Measurements from ENCODE around the gene DBH.

The DBH gene

GRCh38 chr9:133641396-133641655 lies 5.2 kb downstream of the DBH start:
- H3K9me3 ChIP-seq (ENCODE audit: control insufficient read depth in 2 of 2, low read length in 2 of 2): no peaks in the 10 kb centered on the region
- H3K9ac ChIP-seq (ENCODE audit: low read depth in 1 of 2, low read length in 2 of 2): no peak overlapping the region
- H3K27ac ChIP-seq (ENCODE audit: low read depth in 2 of 2, low read length in 2 of 2): no peak overlapping the region
- no peaks in the 10 kb centered on the region for H3K4me1 ChIP-seq (ENCODE audit: control insufficient read depth in 2 of 2, insufficient read depth in 2 of 2, low read length in 2 of 2)
- no peaks in the 10 kb centered on the region for H3K36me3 ChIP-seq (ENCODE audit: control insufficient read depth in 2 of 2, insufficient read depth in 2 of 2, low read length in 2 of 2)
- no peak overlapping the region for H3K4me3 ChIP-seq (ENCODE audit: low read length in 2 of 2)
- no peaks in the 10 kb centered on the region for H3K27me3 ChIP-seq (ENCODE audit: control insufficient read depth in 2 of 2, insufficient read depth in 2 of 2, low read length in 2 of 2)

GRCh38 chr9:133641861-133642595 lies 5.9 kb downstream of the DBH start:
- H3K36me3 ChIP-seq (ENCODE audit: control insufficient read depth in 2 of 2, insufficient read depth in 2 of 2, low read length in 2 of 2): no peaks in the 10 kb centered on the region
- no peaks in the 10 kb centered on the region for H3K9me3 ChIP-seq (ENCODE audit: control insufficient read depth in 2 of 2, low read length in 2 of 2)
- H3K4me1 ChIP-seq (ENCODE audit: control insufficient read depth in 2 of 2, insufficient read depth in 2 of 2, low read length in 2 of 2): no peaks in the 10 kb centered on the region
- H3K27me3 ChIP-seq (ENCODE audit: control insufficient read depth in 2 of 2, insufficient read depth in 2 of 2, low read length in 2 of 2): no peaks in the 10 kb centered on the region
- no peak overlapping the region for H3K9ac ChIP-seq (ENCODE audit: low read depth in 1 of 2, low read length in 2 of 2)
- H3K4me3 ChIP-seq (ENCODE audit: low read length in 2 of 2): no peak overlapping the region
- no peak overlapping the region for H3K27ac ChIP-seq (ENCODE audit: low read depth in 2 of 2, low read length in 2 of 2)

- Histone ChIP-seq H3K27me3 (ENCODE audit: control insufficient read depth in 2 of 2, insufficient read depth in 2 of 2, low read length in 2 of 2) (peaks cover 0 to 2% of the 10 kb centered on the region in 2 donors), H3K9ac (ENCODE audit: low read depth in 1 of 2, low read length in 2 of 2) (no peak overlapping the region), H3K4me3 (ENCODE audit: low read length in 2 of 2) (no peak overlapping the region), H3K4me1 (ENCODE audit: control insufficient read depth in 2 of 2, insufficient read depth in 2 of 2, low read length in 2 of 2) (no peaks in the 10 kb centered on the region), H3K36me3 (ENCODE audit: control insufficient read depth in 2 of 2, insufficient read depth in 2 of 2, low read length in 2 of 2) (no peaks in the 10 kb centered on the region), H3K9me3 (ENCODE audit: control insufficient read depth in 2 of 2, low read length in 2 of 2) (no peaks in the 10 kb centered on the region), H3K27ac (ENCODE audit: low read depth in 2 of 2, low read length in 2 of 2) (no peak overlapping the region)
Observed at GRCh38 chr9:133642708-133643361, 6.7 kb downstream of the DBH start.

- Histone ChIP-seq H3K9ac (ENCODE audit: low read depth in 1 of 2, low read length in 2 of 2) (no peak overlapping the region), H3K4me1 (ENCODE audit: control insufficient read depth in 2 of 2, insufficient read depth in 2 of 2, low read length in 2 of 2) (no peaks in the 10 kb centered on the region), H3K27ac (ENCODE audit: low read depth in 2 of 2, low read length in 2 of 2) (no peak overlapping the region), H3K9me3 (ENCODE audit: control insufficient read depth in 2 of 2, low read length in 2 of 2) (no peaks in the 10 kb centered on the region), H3K36me3 (ENCODE audit: control insufficient read depth in 2 of 2, insufficient read depth in 2 of 2, low read length in 2 of 2) (no peaks in the 10 kb centered on the region), H3K27me3 (ENCODE audit: control insufficient read depth in 2 of 2, insufficient read depth in 2 of 2, low read length in 2 of 2) (peaks cover 0 to 2% of the 10 kb centered on the region in 2 donors), H3K4me3 (ENCODE audit: low read length in 2 of 2) (no peak overlapping the region)
Observed at GRCh38 chr9:133643362-133643755, 7.2 kb downstream of the DBH start.

- no peak overlapping the region for H3K4me3 ChIP-seq (ENCODE audit: low read length in 2 of 2)
- no peak overlapping the region for H3K27ac ChIP-seq (ENCODE audit: low read depth in 2 of 2, low read length in 2 of 2)
- peaks cover 2 to 3% of the 10 kb centered on the region in 2 donors for H3K27me3 ChIP-seq (ENCODE audit: control insufficient read depth in 2 of 2, insufficient read depth in 2 of 2, low read length in 2 of 2)
- no peak overlapping the region for H3K9ac ChIP-seq (ENCODE audit: low read depth in 1 of 2, low read length in 2 of 2)
- H3K9me3 ChIP-seq (ENCODE audit: control insufficient read depth in 2 of 2, low read length in 2 of 2): no peaks in the 10 kb centered on the region
- no peaks in the 10 kb centered on the region for H3K4me1 ChIP-seq (ENCODE audit: control insufficient read depth in 2 of 2, insufficient read depth in 2 of 2, low read length in 2 of 2)
- no peaks in the 10 kb centered on the region for H3K36me3 ChIP-seq (ENCODE audit: control insufficient read depth in 2 of 2, insufficient read depth in 2 of 2, low read length in 2 of 2)
Observed at GRCh38 chr9:133643978-133644760, 8.0 kb downstream of the DBH start.

- Histone ChIP-seq H3K4me1 (ENCODE audit: control insufficient read depth in 2 of 2, insufficient read depth in 2 of 2, low read length in 2 of 2) (no peaks in the 10 kb centered on the region), H3K9ac (ENCODE audit: low read depth in 1 of 2, low read length in 2 of 2) (no peak overlapping the region), H3K9me3 (ENCODE audit: control insufficient read depth in 2 of 2, low read length in 2 of 2) (no peaks in the 10 kb centered on the region), H3K4me3 (ENCODE audit: low read length in 2 of 2) (no peak overlapping the region), H3K27ac (ENCODE audit: low read depth in 2 of 2, low read length in 2 of 2) (no peak overlapping the region), H3K27me3 (ENCODE audit: control insufficient read depth in 2 of 2, insufficient read depth in 2 of 2, low read length in 2 of 2) (peaks cover 2 to 4% of the 10 kb centered on the region in 2 donors), H3K36me3 (ENCODE audit: control insufficient read depth in 2 of 2, insufficient read depth in 2 of 2, low read length in 2 of 2) (no peaks in the 10 kb centered on the region)
Observed at GRCh38 chr9:133645021-133645765, 9.0 kb downstream of the DBH start.

- Histone ChIP-seq H3K4me3 (ENCODE audit: low read length in 2 of 2) (no peak overlapping the region), H3K36me3 (ENCODE audit: control insufficient read depth in 2 of 2, insufficient read depth in 2 of 2, low read length in 2 of 2) (no peaks in the 10 kb centered on the region), H3K27ac (ENCODE audit: low read depth in 2 of 2, low read length in 2 of 2) (no peak overlapping the region), H3K9ac (ENCODE audit: low read depth in 1 of 2, low read length in 2 of 2) (no peak overlapping the region), H3K4me1 (ENCODE audit: control insufficient read depth in 2 of 2, insufficient read depth in 2 of 2, low read length in 2 of 2) (no peaks in the 10 kb centered on the region), H3K9me3 (ENCODE audit: control insufficient read depth in 2 of 2, low read length in 2 of 2) (no peaks in the 10 kb centered on the region), H3K27me3 (ENCODE audit: control insufficient read depth in 2 of 2, insufficient read depth in 2 of 2, low read length in 2 of 2) (peaks cover 2 to 4% of the 10 kb centered on the region in 2 donors)
Observed at GRCh38 chr9:133647148-133647547, 11.0 kb downstream of the DBH start.

GRCh38 chr9:133647765-133648469 lies 11.8 kb downstream of the DBH start:
- H3K27me3 ChIP-seq (ENCODE audit: control insufficient read depth in 2 of 2, insufficient read depth in 2 of 2, low read length in 2 of 2): peaks cover 2 to 4% of the 10 kb centered on the region in 2 donors
- H3K4me3 ChIP-seq (ENCODE audit: low read length in 2 of 2): no peak overlapping the region

GRCh38 chr9:133649194-133649593 lies 13.0 kb downstream of the DBH start:
- Histone ChIP-seq H3K9me3 (ENCODE audit: control insufficient read depth in 2 of 2, low read length in 2 of 2) (no peaks in the 10 kb centered on the region), H3K27me3 (ENCODE audit: control insufficient read depth in 2 of 2, insufficient read depth in 2 of 2, low read length in 2 of 2) (peaks cover 4% of the 10 kb centered on the region in 2 donors), H3K27ac (ENCODE audit: low read depth in 2 of 2, low read length in 2 of 2) (no peak overlapping the region), H3K9ac (ENCODE audit: low read depth in 1 of 2, low read length in 2 of 2) (no peak overlapping the region), H3K36me3 (ENCODE audit: control insufficient read depth in 2 of 2, insufficient read depth in 2 of 2, low read length in 2 of 2) (no peaks in the 10 kb centered on the region), H3K4me1 (ENCODE audit: control insufficient read depth in 2 of 2, insufficient read depth in 2 of 2, low read length in 2 of 2) (no peaks in the 10 kb centered on the region), H3K4me3 (ENCODE audit: low read length in 2 of 2) (no peak overlapping the region)

More at GRCh38 chr9:133647765-133648469, 11.8 kb downstream of the DBH start:
- Histone ChIP-seq H3K36me3 (ENCODE audit: control insufficient read depth in 2 of 2, insufficient read depth in 2 of 2, low read length in 2 of 2) (no peaks in the 10 kb centered on the region), H3K9ac (ENCODE audit: low read depth in 1 of 2, low read length in 2 of 2) (no peak overlapping the region), H3K9me3 (ENCODE audit: control insufficient read depth in 2 of 2, low read length in 2 of 2) (no peaks in the 10 kb centered on the region), H3K27ac (ENCODE audit: low read depth in 2 of 2, low read length in 2 of 2) (no peak overlapping the region), H3K4me1 (ENCODE audit: control insufficient read depth in 2 of 2, insufficient read depth in 2 of 2, low read length in 2 of 2) (no peaks in the 10 kb centered on the region)

All from mucosa of rectum (tissue), 2 donors.